GM11168 (cell line): ENCODE data around the gene SIX4.

ENCODE experiments used
- in situ Hi-C: fragments of 300-500 bp; cut with MboI; formaldehyde crosslinking; loops from one replicate; pipeline ENCODE4 v1.12.0; 2022; ENCODE audit warnings: low sequenced_read_pairs; ENCODE audit not compliant: unreplicated experiment

Gene SIX4

GRCh38 chr14:60665177-60665550, 59.0 kb downstream of the SIX4 start:
- in situ Hi-C loops: no loop called here

GRCh38 chr14:60662982-60663381, 61.2 kb downstream of the SIX4 start:
- in situ Hi-C loops: no loop called here

- in situ Hi-C loops: no loop called here
Measured at GRCh38 chr14:60661721-60662120, 62.4 kb downstream of the SIX4 start.
